GM19468 (cell line): ENCODE results near the gene CNNM1.

ENCODE experiments used
- ATAC-seq: cut with Tn5 transposase; IDR thresholded peaks from one replicate; pipeline ENCODE4 v1.9.1; 2021; ENCODE audit warnings: mild to moderate bottlenecking, moderate library complexity, moderate number of reproducible peaks; ENCODE audit not compliant: unreplicated experiment; ENCODE audit errors: extremely low read depth

Gene CNNM1

DNA sequence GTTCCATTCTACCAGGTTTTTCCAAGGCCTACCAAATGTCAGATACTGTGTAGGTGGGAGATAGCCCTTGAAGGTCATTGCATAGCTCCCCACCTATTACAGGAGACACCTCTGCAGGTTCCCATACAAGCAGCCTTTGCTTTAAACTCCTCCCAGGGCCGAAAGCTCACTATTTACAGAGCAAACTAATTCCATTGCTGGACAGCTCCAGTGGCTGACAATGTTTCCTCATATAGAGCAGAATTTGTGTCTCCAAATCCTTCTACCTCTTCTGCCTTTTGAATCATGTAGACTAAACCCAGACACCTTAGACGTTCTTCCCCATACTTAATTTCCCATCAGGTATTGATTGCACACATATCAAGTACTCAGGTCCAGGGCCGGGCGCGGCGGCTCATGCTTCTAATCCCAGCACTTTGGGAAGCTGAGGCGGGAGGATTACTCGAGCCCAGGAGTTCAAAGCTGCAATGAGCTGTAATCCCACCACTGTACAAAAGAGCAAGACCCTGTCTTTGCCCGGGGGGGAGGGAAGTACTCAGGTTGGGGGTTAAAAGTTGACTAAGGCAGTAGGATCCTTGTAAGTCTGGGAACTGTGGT, 2.1 kb downstream of the CNNM1 start:
- ATAC-seq = no peak

DNA sequence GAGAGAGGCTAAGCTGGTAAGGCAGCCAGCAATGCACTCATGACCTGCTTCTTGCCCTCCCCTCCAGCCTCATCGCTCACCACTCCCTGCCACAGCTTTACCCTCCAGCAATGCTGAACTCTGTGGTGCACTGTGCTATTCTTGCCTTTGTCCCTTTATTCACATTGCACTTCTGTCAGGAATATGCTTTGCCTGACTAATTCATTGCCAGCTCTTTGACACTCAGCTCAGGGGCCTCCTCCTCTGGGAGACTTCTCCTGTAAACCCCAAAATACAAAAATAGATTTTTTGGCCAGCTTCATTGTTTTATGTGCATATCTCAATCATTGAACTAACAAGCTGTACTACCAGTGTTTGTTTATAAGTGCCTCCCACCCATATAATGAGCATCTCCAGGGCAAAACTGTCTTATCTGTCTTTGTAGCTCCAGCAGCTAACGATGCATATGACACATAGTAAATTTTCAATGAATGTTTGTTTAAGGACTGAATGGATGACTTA, 8.2 kb downstream of the CNNM1 start:
- ATAC-seq = no peak

DNA sequence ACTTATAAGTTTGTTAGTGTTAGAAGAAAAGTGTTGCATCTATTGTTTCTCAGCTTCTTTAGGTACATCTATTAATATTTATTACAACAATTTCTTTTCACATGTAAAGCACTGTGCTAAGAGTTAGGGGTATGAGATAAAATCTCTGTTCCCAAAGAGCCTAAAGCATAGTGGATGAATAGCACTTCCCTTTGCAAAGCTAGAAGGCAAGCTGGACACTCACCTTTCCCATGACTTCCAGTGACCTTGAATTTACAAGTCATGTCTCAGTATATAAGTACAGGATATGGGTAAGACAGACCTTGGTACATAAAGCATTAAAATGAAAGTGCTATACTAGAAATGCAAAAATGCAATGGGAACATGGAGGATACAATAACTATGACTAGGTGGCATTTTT, 8.7 kb downstream of the CNNM1 start:
- no peak for ATAC-seq

DNA sequence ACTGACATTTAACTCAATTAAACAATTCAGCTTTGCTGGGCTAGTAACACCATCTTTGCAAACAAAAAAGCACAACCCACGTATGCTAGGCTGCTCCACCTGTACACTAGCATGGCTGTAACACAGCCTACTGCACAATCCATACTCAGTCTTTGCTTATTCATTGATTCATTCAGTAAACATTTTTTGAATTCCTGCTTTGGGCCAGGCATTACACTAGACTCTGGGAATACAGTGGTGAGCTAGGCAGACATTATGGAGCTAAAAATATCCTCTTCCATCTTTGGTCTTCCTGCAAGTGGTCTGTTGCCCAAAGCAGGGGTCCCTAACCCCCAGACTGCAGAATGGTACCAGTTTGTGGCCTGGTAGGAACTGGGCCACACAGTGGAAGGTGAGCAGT, 9.9 kb downstream of the CNNM1 start:
- no peak for ATAC-seq

DNA sequence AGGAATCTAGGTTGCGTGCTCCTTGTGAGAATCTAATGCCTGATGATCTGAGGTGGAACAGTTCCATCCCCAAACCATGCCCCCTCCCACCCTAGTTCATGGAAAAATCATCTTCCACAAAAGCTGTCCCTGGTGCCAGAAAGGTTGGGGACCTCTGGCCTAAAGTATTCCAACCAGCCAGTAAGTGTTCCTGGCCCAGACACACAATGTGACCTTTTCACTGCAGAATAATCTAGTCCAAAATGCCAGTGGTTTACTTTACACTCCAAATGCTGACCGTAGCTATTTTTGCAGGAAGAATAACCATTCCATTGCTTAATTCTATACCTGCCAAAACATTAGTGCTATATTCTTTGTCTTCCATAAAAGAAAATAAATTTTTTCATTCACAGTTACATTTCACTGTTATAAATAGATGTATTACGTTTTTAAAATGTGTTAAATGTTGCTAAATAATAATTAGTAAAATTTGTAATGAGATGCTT, 10.4 kb downstream of the CNNM1 start:
- ATAC-seq = no peak

DNA sequence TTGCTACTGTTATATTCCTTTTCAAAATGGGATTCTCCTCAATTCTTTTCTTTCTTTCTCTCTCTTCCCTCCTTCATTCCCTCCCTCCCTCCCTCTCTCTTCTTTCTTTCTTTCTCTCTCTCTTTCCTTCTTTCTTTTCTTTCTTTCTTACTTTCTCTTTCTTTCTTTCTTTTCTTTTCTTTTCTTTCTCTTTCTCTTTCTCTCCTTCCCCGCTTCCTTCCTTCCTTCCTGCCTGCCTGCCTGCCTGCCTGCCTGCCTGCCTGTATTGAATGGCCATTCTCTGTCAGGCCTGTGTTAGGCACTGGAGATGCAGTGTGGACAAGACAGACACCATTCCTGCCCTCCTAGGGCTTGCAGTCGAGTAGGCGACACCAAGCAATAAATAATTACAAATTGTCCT, 11.5 kb downstream of the CNNM1 start:
- no peak for ATAC-seq

DNA sequence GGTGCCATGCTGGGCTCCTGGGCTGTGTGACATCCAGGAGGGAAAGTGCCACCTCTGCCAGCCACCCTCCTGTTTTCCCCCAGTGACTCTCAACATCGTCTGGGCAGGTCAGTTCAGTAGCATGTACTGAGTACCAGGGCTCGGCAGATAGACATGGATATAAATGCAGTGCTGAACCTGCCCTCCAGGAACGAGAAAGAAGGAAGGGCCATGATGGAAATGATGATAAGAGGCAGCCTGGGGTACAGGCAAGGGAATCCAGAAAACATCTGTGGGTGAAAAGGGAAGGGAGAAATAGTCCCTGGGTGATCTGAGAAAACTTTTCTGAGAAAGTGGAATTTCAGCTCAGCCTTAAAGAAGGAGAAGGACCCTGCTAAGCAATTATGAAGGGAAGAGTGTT, 12.1 kb downstream of the CNNM1 start:
- no peak for ATAC-seq

DNA sequence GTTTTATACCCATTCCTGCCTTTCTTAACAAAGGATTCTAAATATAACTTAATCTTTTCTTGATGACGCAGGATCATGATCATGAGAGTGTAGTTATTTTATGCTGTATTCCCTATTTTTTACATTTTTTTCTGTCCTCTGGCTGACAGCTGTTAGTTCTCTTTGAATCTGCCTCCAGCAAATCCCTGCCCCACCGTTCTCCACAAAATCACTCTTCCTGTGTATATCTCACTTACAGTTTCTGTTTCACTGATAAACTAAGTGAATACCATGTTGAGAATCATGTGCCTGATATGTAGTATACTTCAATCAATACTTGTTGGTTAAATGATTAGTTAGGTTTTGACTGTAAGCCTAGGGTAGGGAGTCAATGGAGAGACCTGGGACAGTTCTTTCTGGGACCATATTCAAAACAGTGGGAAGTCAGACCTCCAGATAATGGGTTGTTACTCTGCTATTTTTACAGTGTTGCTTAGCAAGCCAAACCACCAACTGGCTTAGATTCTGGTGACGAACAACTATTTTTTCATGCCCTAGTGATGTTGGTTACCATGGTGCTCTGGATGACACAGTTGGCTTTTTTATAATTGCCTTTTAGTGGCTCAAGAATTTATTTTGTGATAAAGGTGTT, 12.8 kb downstream of the CNNM1 start:
- no peak for ATAC-seq

DNA sequence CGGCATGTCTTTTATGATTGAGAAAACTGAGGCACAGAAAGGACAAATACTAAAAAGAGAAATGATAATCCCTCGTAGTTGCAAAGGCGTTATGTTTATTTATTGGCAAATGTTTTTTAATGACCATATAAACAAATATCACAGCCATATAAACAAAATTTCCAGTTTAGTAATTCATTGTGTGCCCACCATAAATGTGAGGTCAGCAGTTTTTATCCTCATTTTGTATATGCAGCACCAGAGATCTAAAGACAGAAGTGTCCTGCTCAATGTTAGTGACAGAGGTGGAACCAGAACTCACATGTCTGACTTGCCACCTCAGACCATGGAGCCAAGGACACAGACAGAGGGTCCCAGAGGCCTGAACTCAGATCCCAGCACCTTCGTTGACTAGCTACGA, 14.1 kb downstream of the CNNM1 start:
- no peak for ATAC-seq

DNA sequence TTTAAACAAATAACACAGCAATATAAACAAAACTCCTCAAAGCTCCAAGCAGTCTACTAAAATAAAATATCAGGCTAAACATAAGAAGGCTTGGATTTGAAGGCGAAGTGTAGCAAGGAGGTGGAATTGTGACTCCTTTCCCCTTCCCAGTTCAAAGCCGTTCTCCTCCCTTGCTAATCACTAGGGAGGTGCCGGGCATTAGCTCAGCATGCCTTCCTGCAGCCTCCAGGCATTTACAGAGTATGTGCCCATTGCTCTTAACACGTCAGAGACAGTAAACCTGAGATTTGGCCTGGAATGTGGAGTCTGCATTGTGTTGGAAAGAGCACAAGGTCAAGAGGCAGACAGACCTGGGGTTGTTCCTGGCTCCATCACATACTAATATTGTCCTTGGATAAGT, 15.6 kb downstream of the CNNM1 start:
- ATAC-seq = no peak

DNA sequence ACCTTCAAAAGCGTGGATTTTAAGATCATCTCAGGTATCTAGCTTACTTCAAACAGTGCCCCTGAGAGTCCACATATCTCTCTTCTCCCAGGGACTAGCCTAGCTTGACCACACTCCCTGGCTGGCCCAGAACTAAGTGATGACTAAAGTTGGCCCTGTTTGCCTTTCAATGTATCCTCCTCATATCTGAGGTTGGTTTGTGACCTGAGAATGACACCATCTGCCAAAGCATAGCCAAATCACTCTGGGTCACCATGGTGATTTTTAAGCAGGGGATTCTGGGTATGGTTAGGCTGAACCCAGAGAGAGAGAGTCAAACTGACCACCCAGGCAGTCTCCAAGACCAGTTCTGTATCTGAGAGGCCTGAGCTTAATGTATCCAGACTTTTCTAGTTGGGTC, 16.2 kb downstream of the CNNM1 start:
- no peak for ATAC-seq

DNA sequence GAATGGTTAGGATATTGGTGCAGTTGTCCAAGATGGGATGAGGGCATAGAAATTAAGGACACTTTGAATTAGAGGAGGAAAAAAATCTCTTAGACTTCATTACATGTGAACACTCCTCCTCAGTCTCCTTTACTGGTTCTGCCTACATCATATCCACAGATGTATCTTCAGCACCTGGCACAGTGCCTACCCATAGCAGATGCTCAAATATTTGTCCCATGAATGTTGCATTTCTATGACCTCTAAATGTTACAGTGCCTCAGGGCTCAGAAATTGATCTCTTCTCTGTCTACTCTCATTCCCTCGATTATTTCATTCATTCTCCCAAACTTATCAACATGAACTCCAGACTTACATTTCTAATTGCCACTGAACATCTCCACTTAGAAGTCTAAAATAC, 17.1 kb downstream of the CNNM1 start:
- ATAC-seq = no peak

DNA sequence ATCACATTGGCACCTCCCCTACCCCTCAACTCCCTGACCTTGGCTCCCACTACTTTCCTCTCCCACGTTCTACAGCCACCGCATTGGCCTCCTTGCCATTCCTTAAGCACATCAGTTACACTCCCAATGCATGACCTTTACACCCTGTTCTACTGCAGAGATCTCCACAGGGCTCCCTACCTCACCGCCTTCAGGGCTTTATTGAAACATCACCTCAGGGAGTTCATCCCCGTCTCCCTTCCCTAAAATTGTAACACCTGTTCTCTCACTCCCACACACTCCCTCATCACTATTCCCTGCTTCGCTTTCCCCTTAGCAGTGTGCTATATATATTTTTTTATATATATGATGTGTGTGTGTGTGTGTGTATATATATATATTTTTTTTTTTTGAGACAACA, 18.5 kb downstream of the CNNM1 start:
- ATAC-seq = no peak

DNA sequence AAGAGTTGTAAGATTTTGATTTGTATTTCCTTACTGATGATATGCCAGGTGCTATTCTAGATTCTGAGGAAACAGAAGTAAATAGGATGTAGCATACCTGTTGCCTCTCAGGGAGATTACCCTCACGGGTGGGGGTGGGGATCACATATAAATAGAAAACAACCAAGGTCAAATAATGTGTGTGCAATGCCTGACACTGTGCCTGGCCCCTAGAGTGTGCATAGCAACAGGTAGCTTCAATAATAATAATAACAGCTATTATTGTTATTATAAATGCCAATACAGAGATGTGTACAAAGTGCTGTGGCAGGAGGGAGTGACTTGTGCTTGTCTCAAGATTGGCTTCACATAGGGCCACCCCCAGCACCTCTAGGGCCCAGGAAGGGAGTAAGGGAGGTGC, 24.0 kb downstream of the CNNM1 start:
- no peak for ATAC-seq

DNA sequence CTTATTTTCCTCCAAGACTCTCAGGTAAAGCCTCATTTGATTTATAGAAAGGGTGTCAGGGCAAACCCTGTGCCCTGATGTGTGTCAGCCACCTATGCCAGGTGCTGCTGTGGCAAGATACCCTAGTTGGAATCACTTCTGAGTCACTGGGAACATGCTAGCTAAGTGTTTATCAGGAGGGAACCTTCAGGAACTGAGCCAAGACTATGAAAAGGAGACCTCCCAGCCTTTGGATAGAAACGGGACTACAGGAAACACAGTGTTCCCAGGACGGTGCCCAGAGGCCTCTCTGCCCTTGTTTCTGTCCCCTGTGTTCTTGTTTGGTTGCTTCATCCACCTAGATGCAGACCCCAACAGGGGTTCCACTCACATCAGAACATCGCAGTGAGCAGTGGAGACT, 28.5 kb downstream of the CNNM1 start:
- no peak for ATAC-seq

DNA sequence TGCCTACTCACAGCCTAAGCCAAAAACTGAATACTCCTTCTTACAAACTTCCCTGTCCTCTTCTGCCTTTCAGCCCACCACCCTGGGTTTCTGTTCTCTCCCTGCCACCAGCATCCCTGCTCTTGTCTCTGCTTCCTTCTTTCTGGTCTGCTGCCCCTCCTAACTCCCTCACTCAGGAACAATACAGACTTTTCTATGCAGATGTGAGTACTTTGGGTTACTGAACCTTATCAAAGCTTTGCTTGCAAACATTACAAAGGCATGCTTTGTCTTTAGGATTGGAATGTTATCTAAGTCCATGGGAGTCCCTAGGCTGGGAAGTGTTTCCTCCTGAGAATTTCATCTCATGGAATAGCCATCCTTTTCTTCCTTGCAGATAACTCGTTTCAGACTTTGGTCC, 28.9 kb downstream of the CNNM1 start:
- no peak for ATAC-seq

DNA sequence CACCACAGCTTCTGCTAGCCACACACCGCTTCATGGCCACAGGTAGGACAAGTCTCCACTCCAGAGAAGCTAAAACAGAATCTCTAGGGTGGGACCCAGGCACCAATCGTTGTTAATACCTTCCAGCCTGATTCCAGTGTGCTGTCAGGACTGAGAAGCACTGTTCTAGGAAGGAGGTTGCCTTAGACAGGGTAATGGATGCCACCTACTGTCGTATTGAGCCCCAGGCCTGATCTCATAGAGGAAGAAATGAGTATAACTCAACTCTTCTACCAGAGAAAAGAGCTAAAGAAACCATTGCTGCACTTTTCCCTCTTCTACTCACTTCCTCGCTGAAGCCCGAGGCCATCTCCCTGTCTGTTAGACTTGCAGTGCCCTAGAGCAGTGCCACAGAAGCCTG, 31.8 kb downstream of the CNNM1 start:
- ATAC-seq = no peak

DNA sequence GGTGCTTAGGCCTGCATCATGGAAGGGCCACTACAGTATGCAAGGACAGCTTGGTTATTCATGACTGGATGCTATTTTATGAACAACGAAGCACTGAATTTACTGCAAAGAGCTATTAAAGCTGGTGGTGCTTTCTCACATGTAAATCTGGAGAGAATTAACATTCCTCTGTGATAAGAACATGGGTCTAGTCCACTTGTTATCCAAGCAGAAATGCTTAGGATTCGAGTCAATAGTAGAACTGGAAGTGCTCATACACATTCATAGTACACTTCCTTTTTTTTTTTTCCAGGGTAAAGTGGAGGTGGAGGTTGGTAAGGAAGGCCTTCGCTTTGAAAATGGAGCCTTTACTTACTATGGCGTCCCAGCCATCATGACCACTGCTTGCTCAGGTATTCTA, 35.0 kb downstream of the CNNM1 start:
- ATAC-seq = no peak

DNA sequence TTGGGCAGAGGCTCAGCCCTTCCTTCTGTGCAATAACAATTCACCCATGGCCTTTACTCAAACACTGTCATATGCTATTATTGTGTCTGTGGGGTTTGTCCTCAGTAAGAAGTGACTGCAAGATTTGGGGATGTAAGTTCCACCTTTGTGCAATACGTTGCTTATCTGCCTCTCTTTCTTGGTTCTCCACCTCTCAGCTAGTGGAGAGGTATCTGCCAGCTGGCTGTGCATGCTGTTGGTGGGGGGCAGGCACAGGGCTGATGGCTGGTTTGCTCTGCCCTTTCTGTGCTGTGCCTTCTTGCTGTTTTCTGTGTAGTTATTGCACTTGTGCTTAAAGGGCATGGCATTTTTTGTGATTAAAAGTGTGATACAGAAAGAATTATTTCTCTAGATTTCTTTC, 36.2 kb downstream of the CNNM1 start:
- ATAC-seq = no peak

DNA sequence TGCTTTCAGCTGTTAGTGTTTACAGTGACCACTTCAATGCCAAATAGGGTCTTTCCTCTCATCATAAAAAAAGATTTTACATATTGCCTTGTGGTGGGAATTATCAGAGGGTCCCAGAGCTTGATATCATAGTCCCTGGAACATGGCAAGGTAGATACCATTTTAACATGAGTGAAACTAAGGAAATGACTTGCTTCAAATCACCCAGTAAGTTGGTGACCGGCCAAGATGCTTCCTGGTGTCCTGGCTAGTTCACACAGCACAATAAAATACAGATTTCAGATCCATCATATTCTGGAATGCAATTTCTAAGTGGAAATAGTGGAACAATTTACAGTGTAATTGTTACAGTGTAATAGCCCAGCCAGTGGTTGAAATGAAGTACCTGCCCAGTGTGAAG, 36.6 kb downstream of the CNNM1 start:
- no peak for ATAC-seq

DNA sequence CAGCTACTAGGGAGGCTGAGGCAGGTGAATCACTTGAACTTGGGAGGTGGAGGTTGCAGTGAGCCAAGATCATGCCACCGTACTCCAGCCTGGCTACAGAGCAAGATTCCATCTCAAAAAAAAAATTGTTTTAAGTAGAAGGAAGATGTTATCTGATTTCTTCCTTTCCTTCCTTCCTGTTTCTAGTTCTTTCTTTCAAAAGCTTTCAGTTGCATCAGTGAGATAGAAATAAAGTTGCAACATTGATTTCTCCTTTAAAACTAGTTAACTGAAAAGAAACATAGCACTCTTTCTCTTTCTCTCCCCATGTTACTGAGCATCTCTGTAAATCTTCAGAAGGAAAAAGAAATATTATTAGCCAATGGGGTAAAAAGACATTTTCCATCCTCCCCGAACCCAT, 37.5 kb downstream of the CNNM1 start:
- no peak for ATAC-seq

DNA sequence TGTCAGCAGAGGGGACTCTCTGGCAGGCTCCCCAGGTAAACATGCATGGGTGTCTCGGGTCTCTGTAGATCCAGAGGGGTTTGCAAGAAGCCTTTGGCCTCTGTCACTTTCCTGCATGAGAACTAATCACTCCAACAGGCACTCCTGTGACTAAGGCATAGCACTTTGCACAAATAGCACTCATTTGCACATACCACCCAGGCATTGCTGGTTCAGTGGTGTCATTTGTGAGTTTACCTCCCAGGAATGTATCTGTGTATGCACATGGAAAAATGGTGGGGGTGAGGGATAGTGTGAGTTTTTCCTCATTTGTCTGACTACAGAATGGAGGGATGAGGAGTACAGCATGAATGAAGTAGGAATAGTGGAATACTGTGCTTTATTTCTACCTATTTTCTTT, 39.5 kb downstream of the CNNM1 start:
- ATAC-seq = no peak
